Measurements from ENCODE around the gene UBAP2L.
A peak's percentile ranks its signal among the peaks of the same experiment; 100 is the strongest.
"Not testable (repeated sequence)": the region's sequence is repeated elsewhere in the genome, so short reads cannot be mapped to it uniquely, and the experiment has no call there.

Gene UBAP2L

GRCh38 chr1:154241703-154242351 lies 21.1 kb downstream of the UBAP2L start:
- DNase-seq = peak; percentile 3

- DNase-seq = no peak
Observed at GRCh38 chr1:154253671-154254070, 32.9 kb downstream of the UBAP2L start.

- no peak for DNase-seq
Observed at GRCh38 chr1:154256686-154257085, 35.9 kb downstream of the UBAP2L start.

- no peak for DNase-seq
Observed at GRCh38 chr1:154258784-154259183, 38.0 kb downstream of the UBAP2L start.

- DNase-seq = no peak
Observed at GRCh38 chr1:154260127-154260526, 39.4 kb downstream of the UBAP2L start.

GRCh38 chr1:154263465-154264332 lies 42.9 kb downstream of the UBAP2L start:
- no peak for DNase-seq

GRCh38 chr1:154264454-154264853 lies 43.7 kb downstream of the UBAP2L start:
- DNase-seq = no peak

GRCh38 chr1:154265586-154265985 lies 44.8 kb downstream of the UBAP2L start:
- DNase-seq = no peak

- no peak for DNase-seq
Observed at GRCh38 chr1:154270833-154271232, 50.1 kb downstream of the UBAP2L start.

GRCh38 chr1:154272217-154272998 lies 51.7 kb downstream of the UBAP2L start, which contains the start of gene HAX1:
TSS of gene HAX1 (plus strand) at chr1:154272629. CDS start at chr1:154272724, 95 bp downstream.
- peak; percentile 96 for DNase-seq

GRCh38 chr1:154272999-154273563 lies 52.3 kb downstream of the UBAP2L start:
- DNase-seq = no peak

- DNase-seq = no peak
Observed at GRCh38 chr1:154276797-154277196, 56.0 kb downstream of the UBAP2L start.

GRCh38 chr1:154287591-154287990 lies 66.8 kb downstream of the UBAP2L start:
- not testable (repeated sequence) for DNase-seq

GRCh38 chr1:154288661-154289060 lies 67.9 kb downstream of the UBAP2L start:
- no peak for DNase-seq

GRCh38 chr1:154290921-154291320 lies 70.2 kb downstream of the UBAP2L start:
- no peak for DNase-seq

- DNase-seq = no peak
Observed at GRCh38 chr1:154295408-154296235, 74.9 kb downstream of the UBAP2L start.

- no peak for DNase-seq
Observed at GRCh38 chr1:154301582-154301981, 80.8 kb downstream of the UBAP2L start.

- no peak for DNase-seq
Observed at GRCh38 chr1:154304664-154305337, 84.0 kb downstream of the UBAP2L start.

GRCh38 chr1:154306151-154306550 lies 85.4 kb downstream of the UBAP2L start:
- no peak for DNase-seq

- DNase-seq = not testable (repeated sequence)
Observed at GRCh38 chr1:154307670-154308270, 87.0 kb downstream of the UBAP2L start.

GRCh38 chr1:154309136-154309535 lies 88.4 kb downstream of the UBAP2L start:
- DNase-seq = not testable (repeated sequence)
